ENCODE results near the gene GPR15LG. TPM values are rescaled to one million over a fixed set of nuclear protein-coding genes. Genes with fewer than 3 reads are reported as not detected.

GPR15LG gene
- total and polyA plus RNA-seq, 2 donors (not counting 3 experiments of a cell fraction or from before 2014, with no cell fraction given) = not detected

GRCh38 chr10:84178160-84178609, 4.6 kb downstream of the GPR15LG start:
- Histone ChIP-seq H3K9me3 (replicated peaks; ENCODE audit: control insufficient read depth, insufficient read depth, low read length) (no peaks in the 10 kb centered on the region), H3K27ac (ENCODE audit: insufficient read depth, low read depth, low read length) (no peak overlapping the region), H3K9me1 (replicated peaks; ENCODE audit: control insufficient read depth, extremely low read depth, insufficient read depth, low read length) (no peaks in the 10 kb centered on the region), H3K27me3 (ENCODE audit: control insufficient read depth in 2 of 2, insufficient read depth in 2 of 2, low read length in 2 of 2) (no peaks in the 10 kb centered on the region), H3K9ac (replicated peaks; ENCODE audit: extremely low read depth, insufficient read depth, low read length) (no peak overlapping the region), H3K36me3 (ENCODE audit: control insufficient read depth in 2 of 2, extremely low read depth in 1 of 2, insufficient read depth in 2 of 2, low read length in 2 of 2) (no peaks in the 10 kb centered on the region), H4K20me1 (replicated peaks; ENCODE audit: control insufficient read depth, extremely low read depth, insufficient read depth, low read length) (no peaks in the 10 kb centered on the region), H3K4me2 (ENCODE audit: insufficient read depth, low read length) (no peak overlapping the region), H2AFZ (ENCODE audit: low read depth, low read length) (no peak overlapping the region), H3K4me3 (replicated peaks in 1 of 3; ENCODE audit: insufficient read depth in 1 of 3, low read depth in 1 of 3, low read length in 3 of 3) (no peak overlapping the region), H3K4me1 (ENCODE audit: control insufficient read depth, extremely low read depth, insufficient read depth, low read length) (no peaks in the 10 kb centered on the region), H3K79me2 (ENCODE audit: control insufficient read depth, insufficient read depth, low read length) (no peaks in the 10 kb centered on the region)
- intact Hi-C loops (cut with micrococcal nuclease) (no loop called here), dilution Hi-C loops (cut with MboI; ENCODE audit: extremely low pct_ligation_motif_present, low sequenced_read_pairs) (no loop called here)
- ChIA-PET POLR2A (no interaction called here), CTCF (no interaction called here)
- no peak for DNase-seq (ENCODE audit: low read depth, low spot score)
- no peak for FAIRE-seq
- TF ChIP-seq POLR2AphosphoS5 (IDR thresholded peaks at IDR 0.05; ENCODE audit: insufficient read depth, low read depth, low read length) (no peak), CTCF (IDR thresholded peaks at IDR 0.05; ENCODE audit: extremely low read depth in 1 of 2, insufficient read depth in 1 of 2, low read depth in 1 of 2, low read length in 2 of 2) (no peak), EZH2 (IDR thresholded peaks at IDR 0.05; ENCODE audit: borderline replicate concordance, low read depth, low read length, severe bottlenecking) (no peak), MAX (IDR thresholded peaks at IDR 0.05; ENCODE audit: insufficient read depth, insufficient read length) (no peak), FOS (IDR thresholded peaks at IDR 0.05; ENCODE audit: borderline replicate concordance, insufficient read depth, low read length) (no peak), GATA2 (IDR thresholded peaks at IDR 0.05; ENCODE audit: insufficient read depth, insufficient read length, low read depth, low read length) (no peak), POLR2A (IDR thresholded peaks at IDR 0.05; ENCODE audit: low read depth, low read length) (no peak), JUN (IDR thresholded peaks at IDR 0.05; ENCODE audit: borderline replicate concordance, insufficient read depth, insufficient read length, low read depth) (no peak), MYC (IDR thresholded peaks at IDR 0.05; ENCODE audit: low read depth, low read length) (no peak)
- BruUV-seq (replicated peaks) = no TSS peak

Measured in endothelial cell of umbilical vein (primary cell).